GM18505 (cell line): ENCODE data around the gene ZCCHC3.

ENCODE experiments used
- ATAC-seq: cut with Tn5 transposase; IDR thresholded peaks from one replicate; pipeline ENCODE4 v1.9.1; 2021; ENCODE audit not compliant: unreplicated experiment
- POLR2A ChIP-seq: IDR thresholded peaks from 4 replicates; pipeline ENCODE4 v1.6.1; 2011; ENCODE audit warnings: borderline replicate concordance; ENCODE audit not compliant: insufficient read depth, insufficient read length; ENCODE audit errors: extremely low read depth

ZCCHC3 gene

GRCh38 chr20:272718-273117 is 24.7 kb upstream of the ZCCHC3 start:
- no peak for ATAC-seq
- TF ChIP-seq POLR2A: no peak

- ATAC-seq: no peak
- TF ChIP-seq POLR2A: no peak
Observed at GRCh38 chr20:273884-274283, 23.5 kb upstream of the ZCCHC3 start.

GRCh38 chr20:275791-276190 is 21.6 kb upstream of the ZCCHC3 start:
- no peak for TF ChIP-seq POLR2A
- ATAC-seq: no peak

GRCh38 chr20:276620-277495 is 20.5 kb upstream of the ZCCHC3 start:
- no peak for ATAC-seq
- TF ChIP-seq POLR2A: no peak

- no peak for ATAC-seq
- no peak for TF ChIP-seq POLR2A
Observed at GRCh38 chr20:277496-277781, 19.9 kb upstream of the ZCCHC3 start.

GRCh38 chr20:278181-278580 is 19.2 kb upstream of the ZCCHC3 start:
- ATAC-seq: no peak
- TF ChIP-seq POLR2A: no peak

GRCh38 chr20:278607-279571 is 18.5 kb upstream of the ZCCHC3 start:
- no peak for ATAC-seq
- TF ChIP-seq POLR2A: no peak

- TF ChIP-seq POLR2A: no peak
- no peak for ATAC-seq
Observed at GRCh38 chr20:284172-284571, 13.2 kb upstream of the ZCCHC3 start.

- no peak for ATAC-seq
- no peak for TF ChIP-seq POLR2A
Observed at GRCh38 chr20:286508-286907, 10.9 kb upstream of the ZCCHC3 start.

GRCh38 chr20:288956-289692 is 8.2 kb upstream of the ZCCHC3 start:
- no peak for TF ChIP-seq POLR2A
- no peak for ATAC-seq

GRCh38 chr20:289693-290083 is 7.7 kb upstream of the ZCCHC3 start:
- ATAC-seq: no peak
- TF ChIP-seq POLR2A: no peak

- peak; percentile 78 for ATAC-seq
Observed at GRCh38 chr20:290084-290831, 7.1 kb upstream of the ZCCHC3 start, which contains the start of gene C20orf96. TSS of gene C20orf96 (minus strand) at chr20:290750. CDS start at chr20:290610, 140 bp downstream.

GRCh38 chr20:294602-295001 is 2.8 kb upstream of the ZCCHC3 start:
- no peak for TF ChIP-seq POLR2A
- ATAC-seq: no peak

More at GRCh38 chr20:290084-290831, 7.1 kb upstream of the ZCCHC3 start, which contains the start of gene C20orf96:
- peak; percentile 50 for TF ChIP-seq POLR2A

- TF ChIP-seq POLR2A: no peak
- no peak for ATAC-seq
Observed at GRCh38 chr20:295804-296203, 1.6 kb upstream of the ZCCHC3 start.
